Measurements from ENCODE around the gene MTHFSD. TPM values are rescaled to one million over a fixed set of nuclear protein-coding genes. Genes with fewer than 3 reads are reported as not detected.

Gene MTHFSD
- total RNA-seq, 1 experiment from 2014 or later: 11.9 TPM

- Histone ChIP-seq H3K9me2 (replicated peaks; ENCODE audit: low read length) (no peaks in the 10 kb centered on the region), H3K4me1 (ENCODE audit: insufficient read depth, low read length) (peaks cover 15% of the 10 kb centered on the region), H3K4me2 (ENCODE audit: low read length) (peak overlapping the region; percentile 92), H2AFZ (ENCODE audit: low read length) (peak overlapping the region; percentile 91), H3K9ac (ENCODE audit: low read length) (peak overlapping the region; percentile 69), H3K79me2 (ENCODE audit: low read length) (no peaks in the 10 kb centered on the region), H3K27ac (ENCODE audit: low read length) (peak overlapping the region; percentile 54), H4K20me1 (ENCODE audit: low read length) (no peaks in the 10 kb centered on the region), H3F3A (ENCODE audit: low read length, unreplicated experiment) (no peaks in the 10 kb centered on the region), H3K9me3 (ENCODE audit: low read length) (no peaks in the 10 kb centered on the region), H3K4me3 (ENCODE audit: low read length) (peak overlapping the region; percentile 65), H3K36me3 (ENCODE audit: low read depth, low read length) (no peaks in the 10 kb centered on the region), H3K27me3 (ENCODE audit: low read length) (no peaks in the 10 kb centered on the region)
- ChIA-PET POLR2A (ENCODE audit: unreplicated experiment) (interaction anchor here (0.6 to 0.7 kb wide), 2 partner anchors 193 to 449 kb away, joined by 3 to 4 read pairs; no protein-coding TSS in a partner anchor), CTCF (interaction anchor here (0.5 to 1.4 kb wide), 8 partner anchors 13 to 715 kb away, joined by 3 to 22 read pairs (median 4); no protein-coding TSS in a partner anchor)
- no TSS peak for BruUV-seq (replicated peaks)
- DNase-seq: peak; percentile 90
- peak; percentile 85 for ATAC-seq
- TF ChIP-seq EZH2phosphoT487 (IDR thresholded peaks at IDR 0.05; ENCODE audit: borderline replicate concordance, low read length) (no peak), CTCF (conservative IDR thresholded peaks at IDR 0.05; ENCODE audit: low read depth, low read length) (peak; percentile 96)
- intact Hi-C loops (cut with micrococcal nuclease): loop anchor here (1.0 to 5.0 kb wide), 5 partner anchors 271 to 715 kb away; no protein-coding TSS in a partner anchor
These were observed 8.7 kb upstream of the MTHFSD start for GRCh38 chr16:86563469-86564345.

DNA sequence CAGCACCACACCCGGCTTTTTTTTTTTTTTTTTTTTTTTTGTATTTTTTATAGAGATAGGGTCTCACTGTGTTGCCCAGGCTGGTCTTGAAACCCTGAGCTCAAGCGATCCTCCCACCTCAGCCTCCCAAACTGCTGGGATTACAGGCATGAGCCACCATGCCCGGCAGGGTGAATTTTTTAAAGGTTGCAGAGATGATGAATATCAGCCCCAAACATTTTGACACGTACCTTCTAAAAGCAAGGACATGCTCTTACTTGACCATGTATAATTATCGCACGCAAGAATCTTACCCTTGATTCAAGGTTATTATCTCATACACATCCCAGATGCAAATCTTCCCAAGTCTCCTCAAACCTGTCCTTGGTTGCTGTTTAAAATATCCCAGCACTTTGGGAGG is 7.3 kb upstream of the MTHFSD start:
- no peak overlapping the region for H2AFZ ChIP-seq (ENCODE audit: low read length)
- H3K4me1 ChIP-seq (ENCODE audit: insufficient read depth, low read length): peaks cover 15% of the 10 kb centered on the region
- no peak overlapping the region for H3K4me2 ChIP-seq (ENCODE audit: low read length)
- H3F3A ChIP-seq (ENCODE audit: low read length, unreplicated experiment): no peaks in the 10 kb centered on the region
- no peaks in the 10 kb centered on the region for H3K27me3 ChIP-seq (ENCODE audit: low read length)
- no peak overlapping the region for H3K27ac ChIP-seq (ENCODE audit: low read length)
- no peaks in the 10 kb centered on the region for H3K36me3 ChIP-seq (ENCODE audit: low read depth, low read length)
- no peak overlapping the region for H3K9ac ChIP-seq (ENCODE audit: low read length)
- ATAC-seq (no peak), DNase-seq (no peak)
- CTCF ChIA-PET: no interaction called here
- POLR2A ChIA-PET (ENCODE audit: unreplicated experiment): no interaction called here
- intact Hi-C loops (cut with micrococcal nuclease): loop anchor here (5.0 kb wide), 1 partner anchor 455 kb away; no protein-coding TSS in a partner anchor
- TF ChIP-seq CTCF (conservative IDR thresholded peaks at IDR 0.05; ENCODE audit: low read depth, low read length) (no peak), EZH2phosphoT487 (IDR thresholded peaks at IDR 0.05; ENCODE audit: borderline replicate concordance, low read length) (no peak), EZH2 (IDR thresholded peaks at IDR 0.05; ENCODE audit: low read length, unreplicated experiment) (no peak)
- H3K9me2 ChIP-seq (replicated peaks; ENCODE audit: low read length): no peaks in the 10 kb centered on the region
- no peak overlapping the region for H3K4me3 ChIP-seq (ENCODE audit: low read length)
- H3K79me2 ChIP-seq (ENCODE audit: low read length): no peaks in the 10 kb centered on the region
- H4K20me1 ChIP-seq (ENCODE audit: low read length): no peaks in the 10 kb centered on the region
- no peaks in the 10 kb centered on the region for H3K9me3 ChIP-seq (ENCODE audit: low read length)
- BruUV-seq (replicated peaks): no TSS peak
